GM21447 (cell line): ENCODE measurements around the gene DDX39B.
A peak's percentile ranks its signal among the peaks of the same experiment; 100 is the strongest.

Experiments used
- ATAC-seq: cut with Tn5 transposase; IDR thresholded peaks from one replicate; pipeline ENCODE4 v1.9.1; 2021; ENCODE audit not compliant: unreplicated experiment

Gene DDX39B

GRCh38 chr6:31548544-31548873 is 6.7 kb upstream of the DDX39B start:
- no peak for ATAC-seq

GRCh38 chr6:31547727-31548543 is 6.1 kb upstream of the DDX39B start:
- ATAC-seq: no peak

GRCh38 chr6:31546958-31547726 is 5.3 kb upstream of the DDX39B start, which contains the start of gene NFKBIL1:
NFKBIL1 (plus strand) TSS chr6:31547608; CDS start chr6:31547695, 87 bp downstream.
- peak; percentile 65 for ATAC-seq

GRCh38 chr6:31546339-31546957 is 4.6 kb upstream of the DDX39B start, which contains the start of gene ATP6V1G2:
ATP6V1G2 (minus strand) TSS chr6:31546608; CDS start chr6:31546559, 49 bp downstream.
- ATAC-seq: peak; percentile 44

GRCh38 chr6:31545291-31545690 is 3.5 kb upstream of the DDX39B start:
- no peak for ATAC-seq

- no peak for ATAC-seq
Measured at GRCh38 chr6:31544676-31545075, 2.9 kb upstream of the DDX39B start.

- no peak for ATAC-seq
Measured at GRCh38 chr6:31543639-31544038, 1.8 kb upstream of the DDX39B start.

GRCh38 chr6:31541059-31541657 is 645 bp downstream of the DDX39B start:
- ATAC-seq: no peak

- ATAC-seq: no peak
Measured at GRCh38 chr6:31540640-31541039, 1.2 kb downstream of the DDX39B start.

- no peak for ATAC-seq
Measured at GRCh38 chr6:31538805-31539400, 2.9 kb downstream of the DDX39B start.

GRCh38 chr6:31535538-31536324 is 6.1 kb downstream of the DDX39B start:
- ATAC-seq: no peak

GRCh38 chr6:31534521-31535040 is 7.2 kb downstream of the DDX39B start:
- ATAC-seq: no peak

- ATAC-seq: no peak
Measured at GRCh38 chr6:31534011-31534410, 7.8 kb downstream of the DDX39B start.

GRCh38 chr6:31533455-31533841 is 8.4 kb downstream of the DDX39B start:
- no peak for ATAC-seq

GRCh38 chr6:31532644-31533454 is 9.0 kb downstream of the DDX39B start:
- no peak for ATAC-seq

GRCh38 chr6:31531771-31532643 is 9.8 kb downstream of the DDX39B start:
- no peak for ATAC-seq

- no peak for ATAC-seq
Measured at GRCh38 chr6:31531162-31531561, 10.6 kb downstream of the DDX39B start.

GRCh38 chr6:31530659-31531058 is 11.1 kb downstream of the DDX39B start:
- no peak for ATAC-seq
